SU-DHL-6 (cell line): Measurements from ENCODE around the gene PTPN6.

ENCODE experiments used
- EZH2phosphoT487 ChIP-seq: fragments of 200-600 bp; sonication (generic), shearing (Covaris generic); conservative IDR thresholded peaks from 2 replicates; pipeline ENCODE4 v1.6.1; 2018; ENCODE audit warnings: mild to moderate bottlenecking, antibody characterized with exemption, low read length, moderate library complexity, mixed read lengths
- TF ChIP-seq, protein P1 (sequence below): fragments of 200-600 bp; sonication (generic); IDR thresholded peaks from one replicate; pipeline ENCODE4 v1.5.1; 2017; ENCODE audit warnings: antibody characterized with exemption, mild to moderate bottlenecking, low read length, moderate library complexity; ENCODE audit not compliant: insufficient read depth, poor library complexity, severe bottlenecking

DNA sequence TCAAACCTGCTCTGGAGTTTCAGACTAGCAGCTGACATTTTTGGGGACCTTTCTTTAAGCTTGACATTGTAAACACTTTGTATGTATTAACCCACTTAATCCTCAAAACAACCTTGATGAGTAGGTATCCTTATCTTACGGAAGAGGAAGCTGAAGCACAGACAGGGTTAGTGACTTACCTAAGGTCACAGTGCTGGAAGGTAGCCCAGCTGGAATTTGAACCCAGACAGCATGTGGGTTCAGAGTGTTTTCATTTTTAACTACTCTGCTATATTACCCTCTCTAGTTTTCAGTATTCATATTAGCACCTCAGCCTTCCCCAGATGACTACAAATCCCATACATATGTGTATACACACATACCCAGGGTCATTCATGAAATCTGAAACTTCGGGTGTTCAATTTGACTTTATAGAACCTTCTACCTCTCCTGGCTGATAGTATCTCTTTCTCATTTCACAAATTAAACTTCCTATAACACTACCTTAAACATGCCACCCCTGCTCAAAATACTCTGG, 53.2 kb downstream of the PTPN6 start:
- TF ChIP-seq, protein P1, sequence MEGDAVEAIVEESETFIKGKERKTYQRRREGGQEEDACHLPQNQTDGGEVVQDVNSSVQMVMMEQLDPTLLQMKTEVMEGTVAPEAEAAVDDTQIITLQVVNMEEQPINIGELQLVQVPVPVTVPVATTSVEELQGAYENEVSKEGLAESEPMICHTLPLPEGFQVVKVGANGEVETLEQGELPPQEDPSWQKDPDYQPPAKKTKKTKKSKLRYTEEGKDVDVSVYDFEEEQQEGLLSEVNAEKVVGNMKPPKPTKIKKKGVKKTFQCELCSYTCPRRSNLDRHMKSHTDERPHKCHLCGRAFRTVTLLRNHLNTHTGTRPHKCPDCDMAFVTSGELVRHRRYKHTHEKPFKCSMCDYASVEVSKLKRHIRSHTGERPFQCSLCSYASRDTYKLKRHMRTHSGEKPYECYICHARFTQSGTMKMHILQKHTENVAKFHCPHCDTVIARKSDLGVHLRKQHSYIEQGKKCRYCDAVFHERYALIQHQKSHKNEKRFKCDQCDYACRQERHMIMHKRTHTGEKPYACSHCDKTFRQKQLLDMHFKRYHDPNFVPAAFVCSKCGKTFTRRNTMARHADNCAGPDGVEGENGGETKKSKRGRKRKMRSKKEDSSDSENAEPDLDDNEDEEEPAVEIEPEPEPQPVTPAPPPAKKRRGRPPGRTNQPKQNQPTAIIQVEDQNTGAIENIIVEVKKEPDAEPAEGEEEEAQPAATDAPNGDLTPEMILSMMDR = no peak
- no peak for TF ChIP-seq EZH2phosphoT487
